AG09319 (cell line): Measurements from ENCODE around the gene LAMTOR2.

Experiments
- DNase-seq: peaks from one replicate; pipeline ENCODE4 v3.0.0-alpha.2; 2010; ENCODE audit warnings: low read depth; ENCODE audit errors: extremely low read depth
- TF ChIP-seq, protein P1 (sequence below): IDR thresholded peaks from 2 replicates; pipeline ENCODE4 v1.5.1; 2011; ENCODE audit warnings: low read depth, mild to moderate bottlenecking, inconsistent platforms, low read length, moderate library complexity

LAMTOR2 gene

DNA sequence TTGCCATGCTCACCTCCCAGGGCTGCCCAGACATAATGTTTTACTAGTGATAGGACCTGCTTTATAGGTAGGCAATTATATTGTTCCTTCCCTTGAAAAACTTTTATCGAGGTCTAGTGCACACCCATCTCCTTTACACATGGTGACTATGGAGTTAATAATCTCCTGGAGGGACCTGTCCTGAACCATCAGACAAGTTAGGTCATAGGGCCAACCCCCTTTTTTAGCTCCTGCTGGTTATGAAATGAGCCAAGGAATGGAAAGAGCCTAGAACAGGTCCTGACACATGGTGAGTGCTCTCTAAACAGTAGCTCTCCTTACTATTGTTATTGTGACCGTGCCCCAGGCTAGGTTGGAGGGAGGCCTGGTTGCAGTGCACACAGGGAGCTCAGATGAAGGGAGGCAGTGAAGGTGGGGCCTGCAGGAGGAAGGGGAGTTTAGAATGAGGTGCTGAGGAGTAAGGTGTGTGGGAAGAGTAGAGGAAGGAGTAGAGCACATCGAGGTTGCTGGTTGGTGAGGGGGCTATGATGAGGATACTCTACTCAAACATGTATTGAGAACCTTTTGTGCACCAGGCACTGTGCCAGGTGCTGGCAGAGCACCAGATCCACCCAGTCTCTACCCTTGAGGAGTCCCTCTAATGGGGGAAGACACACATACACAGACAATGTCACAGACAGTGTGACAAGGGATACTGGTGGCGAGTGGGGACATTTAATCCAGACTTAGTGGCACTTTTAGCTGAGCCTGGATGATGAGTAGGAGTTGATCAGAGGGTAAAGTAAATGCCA, 45.8 kb downstream of the LAMTOR2 start:
- no peak for DNase-seq
- TF ChIP-seq, protein P1, sequence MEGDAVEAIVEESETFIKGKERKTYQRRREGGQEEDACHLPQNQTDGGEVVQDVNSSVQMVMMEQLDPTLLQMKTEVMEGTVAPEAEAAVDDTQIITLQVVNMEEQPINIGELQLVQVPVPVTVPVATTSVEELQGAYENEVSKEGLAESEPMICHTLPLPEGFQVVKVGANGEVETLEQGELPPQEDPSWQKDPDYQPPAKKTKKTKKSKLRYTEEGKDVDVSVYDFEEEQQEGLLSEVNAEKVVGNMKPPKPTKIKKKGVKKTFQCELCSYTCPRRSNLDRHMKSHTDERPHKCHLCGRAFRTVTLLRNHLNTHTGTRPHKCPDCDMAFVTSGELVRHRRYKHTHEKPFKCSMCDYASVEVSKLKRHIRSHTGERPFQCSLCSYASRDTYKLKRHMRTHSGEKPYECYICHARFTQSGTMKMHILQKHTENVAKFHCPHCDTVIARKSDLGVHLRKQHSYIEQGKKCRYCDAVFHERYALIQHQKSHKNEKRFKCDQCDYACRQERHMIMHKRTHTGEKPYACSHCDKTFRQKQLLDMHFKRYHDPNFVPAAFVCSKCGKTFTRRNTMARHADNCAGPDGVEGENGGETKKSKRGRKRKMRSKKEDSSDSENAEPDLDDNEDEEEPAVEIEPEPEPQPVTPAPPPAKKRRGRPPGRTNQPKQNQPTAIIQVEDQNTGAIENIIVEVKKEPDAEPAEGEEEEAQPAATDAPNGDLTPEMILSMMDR: no peak

DNA sequence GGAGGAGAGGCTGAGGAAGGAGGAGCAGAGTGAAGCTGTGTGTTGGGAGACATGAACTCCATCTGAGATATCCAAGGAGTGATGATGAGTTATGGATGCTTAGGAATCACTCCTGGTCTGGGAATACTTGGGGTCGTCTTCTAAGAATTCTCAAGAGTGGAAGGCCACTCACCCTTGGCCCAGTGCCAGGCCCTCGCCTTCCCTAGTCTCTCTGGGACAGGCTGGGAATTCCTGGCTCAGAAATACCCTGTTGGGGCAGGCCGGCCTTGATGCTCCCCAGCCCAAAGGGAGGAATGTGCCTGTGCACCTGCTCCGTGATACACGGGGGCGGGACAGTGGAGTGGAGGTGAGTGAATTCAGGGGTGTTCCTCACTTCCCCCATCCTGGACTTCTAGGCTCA, 47.3 kb downstream of the LAMTOR2 start:
- no peak for DNase-seq
- TF ChIP-seq, protein P1: no peak

DNA sequence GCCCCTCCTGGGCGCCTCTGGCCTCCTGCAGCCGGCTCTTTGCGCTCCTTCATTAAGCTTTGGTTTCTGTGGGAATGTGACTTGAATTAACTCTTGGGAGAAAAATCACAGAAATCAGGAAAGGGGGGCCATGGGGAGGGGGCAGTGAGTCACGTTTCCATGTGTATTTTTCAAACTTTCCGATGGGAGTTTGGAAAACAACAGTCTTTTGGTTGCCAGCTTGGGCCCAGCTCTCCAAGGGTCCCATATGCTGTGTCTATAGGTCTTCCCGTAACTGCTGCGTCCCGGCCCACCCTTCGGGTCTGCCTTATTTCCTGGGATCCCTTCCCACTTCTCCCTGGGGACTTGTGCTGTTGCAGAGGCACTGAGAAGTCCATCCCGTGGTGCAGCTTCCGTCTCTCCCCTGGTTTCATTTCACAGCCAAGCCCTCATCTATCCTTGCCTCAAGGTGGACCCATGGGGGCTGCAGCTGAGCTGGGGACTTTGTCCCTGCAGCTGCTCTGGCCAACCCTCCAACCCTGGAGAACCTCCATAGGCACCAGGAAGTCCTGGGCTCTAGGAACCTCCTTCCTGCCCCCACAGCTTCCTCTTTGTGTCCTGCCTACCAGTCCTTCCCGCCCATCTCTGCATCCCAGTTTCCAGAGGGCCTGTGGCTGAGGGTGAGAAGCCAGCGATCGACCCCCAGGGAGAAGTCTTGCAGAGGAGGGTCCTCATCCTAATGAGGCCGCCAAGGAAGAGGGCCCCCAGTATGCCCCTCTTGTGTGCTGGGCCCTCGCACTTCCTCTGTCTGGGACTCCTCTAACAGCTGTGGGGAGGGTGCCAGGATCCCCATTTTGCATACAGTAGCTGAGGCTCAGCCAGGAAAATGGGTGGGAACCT, 48.3 kb downstream of the LAMTOR2 start:
- no peak for DNase-seq
- TF ChIP-seq, protein P1: no peak

DNA sequence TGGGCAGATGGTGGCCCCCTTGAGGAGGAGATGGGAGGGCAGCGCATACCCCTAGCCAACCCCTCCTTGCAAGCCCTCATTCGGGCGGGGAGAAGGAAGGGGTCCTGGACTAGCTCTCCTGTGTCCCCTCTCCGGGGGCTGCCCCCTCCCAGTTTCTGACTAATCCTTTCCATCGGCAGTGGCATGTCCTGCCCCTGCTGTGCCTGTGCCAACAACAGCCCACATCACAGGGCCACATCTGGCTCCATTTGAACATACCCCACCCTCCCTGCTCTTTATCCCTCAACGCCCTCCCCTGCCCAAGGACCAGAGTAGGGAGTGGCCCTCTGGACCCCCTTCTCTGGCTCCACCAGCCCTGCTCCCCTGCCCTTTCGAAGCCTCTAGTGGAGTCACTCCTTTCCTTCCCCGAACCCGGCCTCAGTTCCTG, 49.0 kb downstream of the LAMTOR2 start:
- TF ChIP-seq, protein P1: no peak
- no peak for DNase-seq

DNA sequence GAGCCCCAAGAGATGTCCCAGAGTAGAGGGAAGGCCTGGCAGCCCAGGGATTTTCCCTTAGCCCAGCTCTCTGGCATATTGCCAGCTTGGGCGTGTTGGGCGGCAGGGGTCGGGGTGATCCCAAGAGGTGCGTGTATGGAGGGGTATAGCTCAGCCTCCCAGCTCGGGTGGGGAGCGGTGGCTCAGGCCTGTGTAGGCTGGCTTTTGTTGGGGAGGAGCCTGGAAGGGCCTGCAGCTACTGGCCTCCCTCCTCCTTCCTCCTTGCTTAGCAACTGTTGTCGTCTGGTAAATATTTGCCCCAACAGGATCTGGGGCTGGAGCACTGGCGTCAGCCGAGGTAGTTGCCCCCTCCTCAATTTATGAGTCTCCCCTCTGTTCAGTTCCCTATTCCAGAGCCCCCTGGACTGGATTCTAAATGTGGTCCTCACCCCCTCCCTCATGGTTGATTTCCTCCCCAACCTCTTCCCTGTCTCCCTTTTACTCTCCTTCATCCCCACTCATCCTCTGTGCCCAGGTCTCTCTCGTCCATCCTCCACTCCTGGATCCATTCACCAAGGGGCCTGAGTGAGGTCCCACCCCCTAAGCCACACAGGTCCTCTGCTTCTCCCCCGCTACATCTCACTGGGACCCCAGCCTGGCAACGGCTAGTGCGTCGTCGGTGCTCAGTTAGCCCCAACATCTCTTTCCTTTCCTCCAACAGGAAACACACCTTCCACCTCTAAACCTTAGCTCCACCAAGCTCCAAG, 49.7 kb downstream of the LAMTOR2 start:
- TF ChIP-seq, protein P1: no peak; the same call in 1 of the 2 replicates
- peak; percentile 91 for DNase-seq

DNA sequence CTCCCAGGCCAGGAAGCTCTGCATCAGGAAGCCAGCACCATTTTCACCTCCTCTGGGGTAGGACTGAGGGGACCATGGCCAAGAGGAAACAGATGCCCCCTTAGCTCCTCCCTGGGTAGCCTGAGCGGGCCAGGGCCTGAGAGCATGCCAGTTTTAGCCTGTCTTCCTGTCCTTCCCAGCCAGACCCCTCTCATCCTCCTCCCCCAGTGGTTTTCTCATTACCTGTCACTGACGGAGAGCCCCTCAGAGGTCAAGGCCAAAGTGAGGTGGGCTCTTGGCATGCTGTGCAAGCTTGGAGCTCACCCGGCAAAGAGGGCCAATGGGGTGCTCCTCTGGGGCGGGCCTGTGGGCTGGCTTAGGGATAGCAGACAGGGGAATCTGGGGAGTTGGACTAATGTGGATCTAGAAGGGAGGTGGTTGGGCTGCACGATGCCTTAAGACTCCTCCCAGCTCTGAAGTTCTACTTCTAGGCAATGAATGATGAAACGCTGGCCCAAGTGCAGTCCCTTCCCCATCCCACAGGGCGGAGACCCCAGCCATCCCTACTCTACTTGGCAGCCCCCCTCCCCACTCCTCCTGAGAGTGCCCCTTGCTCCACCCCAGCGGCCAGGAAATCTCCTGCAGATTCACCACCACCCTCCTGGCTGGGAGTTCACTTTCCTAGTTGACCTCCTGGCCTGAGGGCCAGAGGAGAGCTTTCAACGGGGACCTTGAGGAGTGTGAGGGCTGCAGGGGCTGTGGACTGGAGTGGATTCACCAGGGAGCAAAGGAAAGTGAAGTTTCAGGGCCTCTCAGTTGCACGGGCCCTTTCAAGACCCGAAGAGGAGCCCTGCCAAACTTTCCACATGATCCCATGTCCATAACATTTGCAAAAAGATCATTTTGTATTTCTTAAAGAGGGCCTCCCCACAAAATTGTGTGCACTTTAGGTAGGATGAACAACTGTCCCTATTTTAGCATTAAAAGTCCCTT, 50.6 kb downstream of the LAMTOR2 start:
- no peak for DNase-seq
- TF ChIP-seq, protein P1: no peak; the same call in none of the 2 replicates
